Chondrocyte (in vitro differentiated cells): ENCODE data around the gene SPTBN1. TPM values are rescaled to one million over a fixed set of nuclear protein-coding genes. Genes with fewer than 3 reads are reported as not detected.

Experiments used
- DNase-seq: peaks from one replicate; pipeline ENCODE4 v3.0.0; 2021; ENCODE audit warnings: mixed read lengths, low spot score
- H3K27ac Mint-ChIP-seq: one replicate; pipeline ENCODE4 v1.8.0; 2021; ENCODE audit warnings: mild to moderate bottlenecking, moderate library complexity, mixed read lengths; ENCODE audit not compliant: unreplicated experiment
- H3K27me3 Mint-ChIP-seq: 2 replicates; pipeline ENCODE4 v1.8.0; 2021; ENCODE audit warnings: low read depth, mixed read lengths
- H3K36me3 Mint-ChIP-seq: 2 replicates; pipeline ENCODE4 v1.8.0; 2021; ENCODE audit warnings: low read depth, mixed read lengths
- H3K4me1 Mint-ChIP-seq: 2 replicates; pipeline ENCODE4 v1.8.0; 2021; ENCODE audit warnings: low read depth, mild to moderate bottlenecking, mixed read lengths
- H3K4me3 Mint-ChIP-seq: one replicate; pipeline ENCODE4 v1.8.0; 2021; ENCODE audit warnings: mild to moderate bottlenecking, moderate library complexity, mixed read lengths; ENCODE audit not compliant: unreplicated experiment
- H3K9me3 Mint-ChIP-seq: 2 replicates; pipeline ENCODE4 v1.8.0; 2021; ENCODE audit warnings: low read depth, mixed read lengths
- CTCF ChIP-seq: fragments of 200-600 bp; sonication (generic); IDR thresholded peaks from 2 replicates; pipeline ENCODE4 v1.5.0; 2021; ENCODE audit warnings: antibody characterized with exemption, mild to moderate bottlenecking, moderate library complexity
- total RNA-seq: library from RNA; stranded (reverse); gene quantifications from 3 replicates; pipeline ENCODE4 v1.2.1, GENCODE V29; 2021

The SPTBN1 gene
- total RNA-seq, 1 donor from 2014 or later = 297 TPM

- Mint-ChIP-seq H3K4me1 (peaks cover 86% of the 10 kb centered on the region), H3K27me3 (no peaks in the 10 kb centered on the region), H3K4me3 (no peak overlapping the region), H3K27ac (no peak overlapping the region), H3K36me3 (no peaks in the 10 kb centered on the region), H3K9me3 (no peaks in the 10 kb centered on the region)
- DNase-seq = no peak
- TF ChIP-seq CTCF = no peak
These were observed 19.8 kb downstream of the SPTBN1 start for GRCh38 chr2:54475919-54476318.

GRCh38 chr2:54476852-54477251, 20.7 kb downstream of the SPTBN1 start:
- Mint-ChIP-seq H3K27me3 (no peaks in the 10 kb centered on the region), H3K4me3 (no peak overlapping the region), H3K27ac (no peak overlapping the region), H3K4me1 (peaks cover 83% of the 10 kb centered on the region), H3K9me3 (no peaks in the 10 kb centered on the region), H3K36me3 (no peaks in the 10 kb centered on the region)
- TF ChIP-seq CTCF = no peak
- DNase-seq = no peak

- no peak for DNase-seq
- H3K4me3 Mint-ChIP-seq = no peak overlapping the region
- H3K27ac Mint-ChIP-seq = peak overlapping the region; percentile 78
- H3K4me1 Mint-ChIP-seq = peaks cover 83% of the 10 kb centered on the region
- no peaks in the 10 kb centered on the region for H3K36me3 Mint-ChIP-seq
- H3K9me3 Mint-ChIP-seq = no peaks in the 10 kb centered on the region
- H3K27me3 Mint-ChIP-seq = no peaks in the 10 kb centered on the region
- TF ChIP-seq CTCF = no peak
These were observed 21.8 kb downstream of the SPTBN1 start for GRCh38 chr2:54477896-54478295.

- Mint-ChIP-seq H3K4me3 (no peak overlapping the region), H3K27ac (no peak overlapping the region), H3K4me1 (peaks cover 83% of the 10 kb centered on the region), H3K27me3 (no peaks in the 10 kb centered on the region), H3K9me3 (no peaks in the 10 kb centered on the region), H3K36me3 (no peaks in the 10 kb centered on the region)
- no peak for TF ChIP-seq CTCF
- no peak for DNase-seq
These were observed 22.8 kb downstream of the SPTBN1 start for GRCh38 chr2:54478899-54479298.

GRCh38 chr2:54479424-54479823, 23.3 kb downstream of the SPTBN1 start:
- Mint-ChIP-seq H3K4me3 (no peak overlapping the region), H3K27me3 (no peaks in the 10 kb centered on the region), H3K9me3 (no peaks in the 10 kb centered on the region), H3K36me3 (no peaks in the 10 kb centered on the region), H3K27ac (peak overlapping the region; percentile 5), H3K4me1 (peaks cover 83% of the 10 kb centered on the region)
- DNase-seq = no peak
- no peak for TF ChIP-seq CTCF
